NB4 (cell line): ENCODE results near the gene CECR2.

Source experiments
- CTCF ChIP-seq: IDR thresholded peaks from one replicate; pipeline ENCODE4 v1.5.1; 2012; ENCODE audit warnings: low read depth, low read length
- TF ChIP-seq, protein P1 (sequence below): IDR thresholded peaks from 2 replicates; pipeline ENCODE4 v1.6.1; 2011; ENCODE audit warnings: low read depth, low read length

DNA sequence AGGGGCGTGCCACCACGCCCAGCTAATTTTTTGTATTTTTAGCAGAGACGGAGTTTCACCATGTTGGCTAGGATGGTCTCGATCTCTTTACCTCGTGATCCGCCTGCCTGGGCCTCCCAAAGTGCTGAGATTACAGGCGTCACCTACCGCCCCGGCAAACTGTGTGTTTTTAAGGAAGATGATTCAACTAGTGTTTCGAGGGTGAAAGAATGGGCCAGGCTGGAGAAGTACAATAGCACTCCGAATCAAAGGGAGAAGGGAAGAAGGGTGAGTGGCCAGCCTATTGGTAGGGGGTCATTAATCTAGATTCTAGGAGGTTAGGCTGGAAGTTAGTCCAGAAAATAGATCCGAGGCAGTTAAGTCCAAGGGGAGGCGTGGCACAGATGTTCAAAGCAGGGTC lies 2.9 kb upstream of the CECR2 start:
- no peak for TF ChIP-seq CTCF
- TF ChIP-seq, protein P1, sequence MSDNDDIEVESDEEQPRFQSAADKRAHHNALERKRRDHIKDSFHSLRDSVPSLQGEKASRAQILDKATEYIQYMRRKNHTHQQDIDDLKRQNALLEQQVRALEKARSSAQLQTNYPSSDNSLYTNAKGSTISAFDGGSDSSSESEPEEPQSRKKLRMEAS = no peak
